IMR-90 (cell line): ENCODE results near the gene EPHB6. TPM values are rescaled to one million over a fixed set of nuclear protein-coding genes. Genes with fewer than 3 reads are reported as not detected.

Source experiments
- ATAC-seq: fragments of 200-7000 bp; cut with Tn5 transposase; 2 replicates; pipeline ENCODE4 v1.9.1; 2020; ENCODE audit warnings: low read depth, mild to moderate bottlenecking, moderate library complexity
- BruUV-seq: library from RNA; stranded (reverse); fragments of 400-500 nt; replicated peaks from 2 replicates; lab custom pipeline; 2021; lab: Mats Ljungman, UMichigan
- CTCF ChIA-PET: fragments of 300-600 bp; formaldehyde crosslinking; extraction: SDS; loops from one replicate; lab custom pipeline; 2021; ENCODE audit warnings: antibody characterized with exemption; lab: Yijun Ruan, JAX
- POLR2A ChIA-PET: fragments of 300-600 bp; sonication (Branson Sonifier 250); formaldehyde crosslinking; loops from one replicate; lab custom pipeline; 2022; ENCODE audit warnings: antibody characterized with exemption; ENCODE audit not compliant: unreplicated experiment; lab: Charles Lee
- DNase-seq: peaks from one replicate; pipeline ENCODE4 v3.0.0; 2013
- H2AFZ ChIP-seq: replicated peaks from 2 replicates; pipeline ENCODE3; 2013; ENCODE audit warnings: low read length, mild to moderate bottlenecking; ENCODE audit not compliant: poor library complexity
- H2AK5ac ChIP-seq: 2 replicates; pipeline ENCODE4 v1.6.1; 2013; ENCODE audit warnings: low read depth, low read length, inconsistent platforms
- H2AK9ac ChIP-seq: replicated peaks from 2 replicates; pipeline ENCODE3; 2013; ENCODE audit warnings: mild to moderate bottlenecking, low read depth, low read length, moderate library complexity; ENCODE audit not compliant: poor library complexity
- H2BK120ac ChIP-seq: 2 replicates; pipeline ENCODE4 v1.6.1; 2013; ENCODE audit warnings: low read depth, low read length, inconsistent platforms
- H2BK15ac ChIP-seq: 3 replicates; pipeline ENCODE4 v1.6.1; 2013; ENCODE audit warnings: low read depth, low read length, inconsistent platforms
- H2BK20ac ChIP-seq: 2 replicates; pipeline ENCODE4 v1.6.1; 2013; ENCODE audit warnings: low read depth, mild to moderate bottlenecking, inconsistent platforms, low read length, moderate library complexity
- H2BK5ac ChIP-seq: 2 replicates; pipeline ENCODE4 v1.6.1; 2013; ENCODE audit warnings: mild to moderate bottlenecking, low read depth, low read length, inconsistent platforms; ENCODE audit not compliant: poor library complexity, severe bottlenecking
- H3K14ac ChIP-seq: replicated peaks from 2 replicates; pipeline ENCODE4 v1.6.1; 2013; ENCODE audit warnings: low read depth, low read length, inconsistent platforms
- H3K18ac ChIP-seq: 2 replicates; pipeline ENCODE4 v1.6.1; 2013; ENCODE audit warnings: low read depth, low read length, control low read depth
- H3K23ac ChIP-seq: 2 replicates; pipeline ENCODE4 v1.6.1; 2013; ENCODE audit warnings: low read depth, low read length, inconsistent platforms
- H3K27ac ChIP-seq: 2 replicates; pipeline ENCODE4 v1.5.1; 2013; ENCODE audit warnings: mild to moderate bottlenecking, control low read depth, low read length; ENCODE audit not compliant: insufficient read depth
- H3K27me3 ChIP-seq: 2 replicates; pipeline ENCODE4 v1.6.1; 2013; ENCODE audit warnings: low read length; ENCODE audit not compliant: control insufficient read depth, insufficient read depth
- H3K36me3 ChIP-seq: 2 replicates; pipeline ENCODE4 v1.6.1; 2013; ENCODE audit warnings: low read length, mixed read lengths; ENCODE audit not compliant: control insufficient read depth, insufficient read depth
- H3K4ac ChIP-seq: 2 replicates; pipeline ENCODE4 v1.6.1; 2013; ENCODE audit warnings: low read depth, low read length, inconsistent platforms
- H3K4me1 ChIP-seq: 2 replicates; pipeline ENCODE4 v1.6.1; 2013; ENCODE audit warnings: low read length, mixed read lengths; ENCODE audit not compliant: control insufficient read depth, insufficient read depth
- H3K4me2 ChIP-seq: 2 replicates; pipeline ENCODE4 v1.6.1; 2013; ENCODE audit warnings: low read depth, mild to moderate bottlenecking, control low read depth, low read length, moderate library complexity
- H3K4me3 ChIP-seq: 2 replicates; pipeline ENCODE4 v1.5.1; 2013; ENCODE audit warnings: low read depth, mild to moderate bottlenecking, control low read depth, low read length, moderate library complexity; ENCODE audit not compliant: insufficient read depth
- H3K56ac ChIP-seq: 2 replicates; pipeline ENCODE4 v1.6.1; 2013; ENCODE audit warnings: low read length, inconsistent platforms; ENCODE audit not compliant: insufficient read depth; ENCODE audit errors: extremely low read depth
- H3K79me1 ChIP-seq, 2 experiments: 2 replicates each; pipeline ENCODE4 v1.6.1; 2013; ENCODE audit warnings: low read length in 2 of 2, inconsistent platforms in 1 of 2, low read depth in 1 of 2
- H3K9ac ChIP-seq: 2 replicates; pipeline ENCODE4 v1.6.1; 2013; ENCODE audit warnings: low read depth, low read length, control low read depth
- H3K9me1 ChIP-seq: 2 replicates; pipeline ENCODE4 v1.6.1; 2013; ENCODE audit warnings: low read length, inconsistent platforms; ENCODE audit not compliant: insufficient read depth
- H3K9me3 ChIP-seq: 2 replicates; pipeline ENCODE4 v1.6.1; 2013; ENCODE audit warnings: low read length; ENCODE audit not compliant: control insufficient read depth, insufficient read depth
- H4K20me1 ChIP-seq: 2 replicates; pipeline ENCODE4 v1.6.1; 2013; ENCODE audit warnings: low read length, inconsistent platforms; ENCODE audit not compliant: insufficient read depth
- H4K5ac ChIP-seq: 2 replicates; pipeline ENCODE4 v1.6.1; 2013; ENCODE audit warnings: mild to moderate bottlenecking, low read depth, low read length, control low read depth
- H4K8ac ChIP-seq, 2 experiments: 2 replicates each; pipeline ENCODE4 v1.6.1; 2013; ENCODE audit warnings: low read depth in 2 of 2, low read length in 2 of 2, control low read depth in 1 of 2, inconsistent platforms in 1 of 2
- H4K91ac ChIP-seq: 2 replicates; pipeline ENCODE4 v1.6.1; 2013; ENCODE audit warnings: low read depth, low read length, inconsistent platforms; ENCODE audit not compliant: insufficient read depth
- CHD1 ChIP-seq: IDR thresholded peaks from 2 replicates; pipeline ENCODE4 v1.6.1; 2012; ENCODE audit warnings: low read depth, low read length, improper control_type of control experiment
- FOS ChIP-seq: fragments of 150-350 bp; IDR thresholded peaks from 2 replicates; pipeline ENCODE4 v1.6.1; 2016; ENCODE audit warnings: low read depth, low read length
- MXI1 ChIP-seq: IDR thresholded peaks from 2 replicates; pipeline ENCODE4 v1.6.1; 2012; ENCODE audit warnings: low read depth, mild to moderate bottlenecking, low read length, moderate library complexity, borderline replicate concordance
- POLR2A ChIP-seq: IDR thresholded peaks from 2 replicates; pipeline ENCODE4 v1.6.1; 2012; ENCODE audit warnings: mild to moderate bottlenecking, low read depth, low read length
- RAD21 ChIP-seq: IDR thresholded peaks from 2 replicates; pipeline ENCODE4 v1.6.1; 2012; ENCODE audit warnings: low read length, improper control_type of control experiment
- WGBS, 2 experiments: methylation state at CpG; one replicate each; pipeline versions ENCODE4 v1.1.5 to v1.1.7; 2013; ENCODE audit warnings: missing lambda C conversion rate in 2 of 2; ENCODE audit not compliant: insufficient read length in 1 of 2; ENCODE audit errors: extremely low coverage in 2 of 2; 5-methylcytosine and 5-hydroxymethylcytosine counted together
- dilution Hi-C: fragments of 300-500 bp; cut with HindIII; formaldehyde crosslinking; loops from one replicate; pipeline ENCODE4 v1.14.3; 2018; ENCODE audit warnings: low sequenced_read_pairs; ENCODE audit not compliant: unreplicated experiment
- in situ Hi-C: fragments of 300-500 bp; cut with MboI; formaldehyde crosslinking; loops from 3 replicates; pipeline ENCODE4 v1.14.3; 2019; ENCODE audit warnings: low sequenced_read_pairs, inconsistent platforms, mixed read lengths
- intact Hi-C: fragments of 100-400 bp; cut with micrococcal nuclease; formaldehyde crosslinking; loops from 2 replicates; pipeline ENCODE4 v1.10.0; 2022
- polyA plus RNA-seq, 3 experiments: library from polyadenylated mRNA; depleted of rRNA; stranded (reverse); fragments of >200 nt; gene quantifications; 2 replicates each; pipeline ENCODE4 v1.2.3, GENCODE V29; 2012; ENCODE audit warnings: low replicate concordance in 1 of 3
- total RNA-seq: library from RNA; depleted of rRNA; stranded (reverse); fragments of >200 nt; gene quantifications from 2 replicates; pipeline ENCODE4 v1.2.3, GENCODE V29; 2012
- TF ChIP-seq, protein P1 (sequence below): conservative IDR thresholded peaks from 2 replicates; pipeline ENCODE4 v1.5.1; 2012; ENCODE audit warnings: mild to moderate bottlenecking, low read depth, low read length, improper control_type of control experiment

Gene EPHB6
- total and polyA plus RNA-seq, 2 of the 4 experiments (the other 2 are of a cell fraction) = under 0.01 to 0.60 TPM

GRCh38 chr7:142812437-142813215, 42.2 kb upstream of the EPHB6 start:
- DNase-seq (no peak), ATAC-seq (no peak)
- H3K9me1 ChIP-seq = no peaks in the 10 kb centered on the region
- H2AFZ ChIP-seq = no peak overlapping the region
- no peak overlapping the region for H3K18ac ChIP-seq
- H3K4me1 ChIP-seq = no peaks in the 10 kb centered on the region
- H3K9ac ChIP-seq = no peak overlapping the region
- H4K8ac ChIP-seq = no peak overlapping the region
- no peak overlapping the region for H2AK9ac ChIP-seq
- peaks cover 2% of the 10 kb centered on the region; the same call in 1 of the 2 replicates for H3K27me3 ChIP-seq
- WGBS, 2 experiments = no CpG with 5 or more reads among the region's 7 CpGs
- no peak overlapping the region for H2AK5ac ChIP-seq
- no TSS peak for BruUV-seq
- no peak overlapping the region for H3K14ac ChIP-seq
- no peaks in the 10 kb centered on the region for H4K20me1 ChIP-seq
- H4K5ac ChIP-seq = no peak overlapping the region
- H3K56ac ChIP-seq = no peak overlapping the region
- no peak overlapping the region for H2BK120ac ChIP-seq
- H3K9me3 ChIP-seq = no peaks in the 10 kb centered on the region
- H3K79me1 ChIP-seq = no peaks in the 10 kb centered on the region
- no peak overlapping the region for H3K4me3 ChIP-seq
- H3K4ac ChIP-seq = no peak overlapping the region
- TF ChIP-seq CHD1 (no peak), FOS (no peak), RAD21 (no peak), POLR2A (no peak), MXI1 (no peak)
- TF ChIP-seq, protein P1, sequence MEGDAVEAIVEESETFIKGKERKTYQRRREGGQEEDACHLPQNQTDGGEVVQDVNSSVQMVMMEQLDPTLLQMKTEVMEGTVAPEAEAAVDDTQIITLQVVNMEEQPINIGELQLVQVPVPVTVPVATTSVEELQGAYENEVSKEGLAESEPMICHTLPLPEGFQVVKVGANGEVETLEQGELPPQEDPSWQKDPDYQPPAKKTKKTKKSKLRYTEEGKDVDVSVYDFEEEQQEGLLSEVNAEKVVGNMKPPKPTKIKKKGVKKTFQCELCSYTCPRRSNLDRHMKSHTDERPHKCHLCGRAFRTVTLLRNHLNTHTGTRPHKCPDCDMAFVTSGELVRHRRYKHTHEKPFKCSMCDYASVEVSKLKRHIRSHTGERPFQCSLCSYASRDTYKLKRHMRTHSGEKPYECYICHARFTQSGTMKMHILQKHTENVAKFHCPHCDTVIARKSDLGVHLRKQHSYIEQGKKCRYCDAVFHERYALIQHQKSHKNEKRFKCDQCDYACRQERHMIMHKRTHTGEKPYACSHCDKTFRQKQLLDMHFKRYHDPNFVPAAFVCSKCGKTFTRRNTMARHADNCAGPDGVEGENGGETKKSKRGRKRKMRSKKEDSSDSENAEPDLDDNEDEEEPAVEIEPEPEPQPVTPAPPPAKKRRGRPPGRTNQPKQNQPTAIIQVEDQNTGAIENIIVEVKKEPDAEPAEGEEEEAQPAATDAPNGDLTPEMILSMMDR = no peak
- no peak overlapping the region for H4K91ac ChIP-seq
- no peak overlapping the region; the same call in 1 of the 2 replicates for H3K27ac ChIP-seq
- no peak overlapping the region for H2BK5ac ChIP-seq
- in situ Hi-C loops (no loop called here), intact Hi-C loops (no loop called here), dilution Hi-C loops (no loop called here)
- ChIA-PET POLR2A (no interaction called here), CTCF (interaction anchor here (0.9 kb wide), 1 partner anchor 29 kb away, joined by 3 read pairs; no protein-coding TSS in a partner anchor)
- no peaks in the 10 kb centered on the region for H3K36me3 ChIP-seq
- H3K4me2 ChIP-seq = no peak overlapping the region
- H2BK20ac ChIP-seq = no peak overlapping the region
- H2BK15ac ChIP-seq = no peak overlapping the region
- no peak overlapping the region for H3K23ac ChIP-seq
